ENCODE data around the gene ATAD2B.
"Not testable (repeated sequence)": the region's sequence is repeated elsewhere in the genome, so short reads cannot be mapped to it uniquely, and the experiment has no call there.

ATAD2B gene

GRCh38 chr2:23791030-23791429 is 135.9 kb downstream of the ATAD2B start:
- DNase-seq (ENCODE audit: low read depth in 2 of 2) = no peak

DNA sequence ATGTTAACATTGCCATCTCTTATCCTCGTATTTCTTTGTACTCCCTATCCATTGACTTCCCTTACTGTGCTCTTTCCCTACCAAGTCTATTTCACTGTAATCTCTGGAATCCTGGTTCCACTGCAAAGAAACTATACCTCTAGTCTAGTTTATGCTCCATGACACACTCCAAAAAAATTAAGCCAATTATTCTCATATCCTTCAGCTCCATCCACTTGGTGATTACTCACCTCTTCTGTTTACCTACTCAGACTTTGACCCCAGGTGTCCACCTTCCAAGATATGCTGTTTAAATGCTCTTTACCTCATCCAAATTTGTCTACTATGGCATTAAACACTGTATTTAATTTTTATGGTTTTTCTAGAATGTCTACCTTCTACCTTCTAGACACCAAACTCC is 137.9 kb downstream of the ATAD2B start:
- DNase-seq (ENCODE audit: low read depth in 2 of 2) = no peak

- DNase-seq (ENCODE audit: low read depth in 2 of 2) = no peak
These were observed 138.8 kb downstream of the ATAD2B start for GRCh38 chr2:23788100-23788499.

- no peak for DNase-seq (ENCODE audit: low read depth in 2 of 2)
These were observed 142.0 kb downstream of the ATAD2B start for GRCh38 chr2:23784971-23785370.

DNA sequence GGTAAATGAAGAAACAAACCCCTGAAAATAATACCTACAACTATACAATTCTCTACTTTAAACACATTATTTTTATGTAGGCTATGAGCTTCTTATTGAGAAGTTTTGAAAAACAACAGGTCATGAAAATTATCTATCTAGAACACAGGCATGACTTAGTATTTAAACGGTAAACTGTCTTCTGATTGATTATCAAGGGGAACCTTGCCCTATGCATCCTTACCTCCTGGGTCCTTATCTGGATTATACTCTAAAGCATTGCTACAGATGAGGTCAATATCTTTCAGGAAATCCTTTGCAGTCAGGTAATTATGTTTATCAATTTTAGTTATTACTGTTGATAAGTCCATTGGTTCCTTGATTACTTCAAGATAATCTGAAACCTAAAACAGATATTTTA is 144.3 kb downstream of the ATAD2B start:
- no peak for DNase-seq (ENCODE audit: low read depth in 2 of 2)

- no peak for DNase-seq (ENCODE audit: low read depth in 2 of 2)
These were observed 144.8 kb downstream of the ATAD2B start for GRCh38 chr2:23782126-23782525.

- not testable (repeated sequence) for DNase-seq (ENCODE audit: low read depth in 2 of 2)
These were observed 146.5 kb downstream of the ATAD2B start for GRCh38 chr2:23780465-23780864.

DNA sequence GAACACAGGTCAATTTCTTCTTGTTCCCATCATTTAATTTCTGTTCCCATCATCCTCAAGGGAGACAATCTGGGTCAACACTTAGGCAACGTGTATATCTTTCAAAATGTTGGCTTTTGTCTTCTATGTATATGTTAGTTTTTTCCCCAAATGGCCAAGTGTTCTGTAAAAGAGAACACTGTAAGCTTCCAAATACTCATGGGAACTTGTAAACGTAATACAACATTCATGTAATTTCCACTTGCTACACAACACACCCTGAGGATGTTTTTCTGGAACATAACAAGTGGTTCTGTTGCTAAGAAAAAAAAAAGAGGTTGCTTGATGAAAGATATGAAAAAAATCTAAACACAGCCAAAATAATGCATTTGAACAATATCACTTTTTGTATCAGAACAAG is 149.1 kb downstream of the ATAD2B start:
- DNase-seq (ENCODE audit: low read depth in 2 of 2) = no peak

DNA sequence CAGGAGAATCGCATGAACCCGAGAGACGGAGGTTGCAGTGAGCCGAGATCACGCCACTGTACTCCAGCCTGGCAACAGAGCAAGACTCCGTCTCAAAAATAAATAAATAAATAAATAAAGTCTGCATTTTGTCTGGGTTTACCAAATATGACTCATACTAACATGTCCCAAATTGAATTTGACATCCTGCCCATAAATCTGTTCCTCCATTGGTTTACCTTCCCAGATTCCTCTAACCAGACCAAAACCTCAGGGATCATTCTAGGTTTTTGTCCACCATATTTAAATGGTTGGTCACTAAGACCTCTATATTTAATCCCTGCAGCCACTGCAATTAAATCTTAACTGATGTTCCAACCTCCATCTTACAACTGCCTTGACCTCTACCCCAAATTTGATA is 150.9 kb downstream of the ATAD2B start:
- no peak for DNase-seq (ENCODE audit: low read depth in 2 of 2)

DNA sequence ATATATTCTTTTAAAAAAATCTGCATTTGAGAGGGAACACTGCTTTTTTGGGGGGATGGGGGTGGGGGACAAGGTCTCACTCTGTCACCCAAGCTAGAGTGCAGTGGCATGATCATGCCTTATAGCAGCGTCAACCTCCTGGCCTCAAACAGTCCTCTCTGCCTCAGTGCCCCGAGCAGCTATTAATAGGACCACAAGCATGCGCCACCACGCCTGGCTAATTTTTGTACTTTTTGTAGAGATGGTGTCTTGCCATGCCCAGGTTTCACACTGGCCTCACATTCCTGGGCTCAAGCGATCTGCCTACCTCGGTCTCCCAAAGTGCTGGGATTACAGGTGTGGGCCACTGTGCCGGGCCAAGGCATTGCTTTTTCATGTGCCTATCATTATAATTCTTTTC is 154.2 kb downstream of the ATAD2B start:
- DNase-seq (ENCODE audit: low read depth in 2 of 2) = no peak

GRCh38 chr2:23772056-23772455 is 154.9 kb downstream of the ATAD2B start:
- DNase-seq (ENCODE audit: low read depth in 2 of 2) = no peak

DNA sequence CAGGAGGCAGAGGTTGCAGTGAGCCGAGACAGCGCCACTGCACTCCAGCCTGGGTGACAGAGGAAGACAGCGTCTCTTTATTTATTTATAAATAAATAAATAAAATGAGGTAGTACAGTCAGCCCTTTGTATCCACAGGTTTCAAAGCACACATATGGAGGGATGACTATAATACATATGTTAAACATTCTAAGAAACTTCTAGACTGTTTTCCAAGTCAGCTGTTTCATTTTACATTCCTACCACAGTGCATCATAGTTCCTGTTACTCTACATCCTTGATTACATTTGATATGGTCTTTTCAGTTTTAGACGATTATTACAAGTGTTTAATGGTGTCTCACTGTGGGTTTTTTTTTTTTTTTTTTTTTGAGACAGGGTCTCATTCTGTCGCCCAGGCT is 157.6 kb downstream of the ATAD2B start:
- DNase-seq (ENCODE audit: low read depth in 2 of 2) = no peak

DNA sequence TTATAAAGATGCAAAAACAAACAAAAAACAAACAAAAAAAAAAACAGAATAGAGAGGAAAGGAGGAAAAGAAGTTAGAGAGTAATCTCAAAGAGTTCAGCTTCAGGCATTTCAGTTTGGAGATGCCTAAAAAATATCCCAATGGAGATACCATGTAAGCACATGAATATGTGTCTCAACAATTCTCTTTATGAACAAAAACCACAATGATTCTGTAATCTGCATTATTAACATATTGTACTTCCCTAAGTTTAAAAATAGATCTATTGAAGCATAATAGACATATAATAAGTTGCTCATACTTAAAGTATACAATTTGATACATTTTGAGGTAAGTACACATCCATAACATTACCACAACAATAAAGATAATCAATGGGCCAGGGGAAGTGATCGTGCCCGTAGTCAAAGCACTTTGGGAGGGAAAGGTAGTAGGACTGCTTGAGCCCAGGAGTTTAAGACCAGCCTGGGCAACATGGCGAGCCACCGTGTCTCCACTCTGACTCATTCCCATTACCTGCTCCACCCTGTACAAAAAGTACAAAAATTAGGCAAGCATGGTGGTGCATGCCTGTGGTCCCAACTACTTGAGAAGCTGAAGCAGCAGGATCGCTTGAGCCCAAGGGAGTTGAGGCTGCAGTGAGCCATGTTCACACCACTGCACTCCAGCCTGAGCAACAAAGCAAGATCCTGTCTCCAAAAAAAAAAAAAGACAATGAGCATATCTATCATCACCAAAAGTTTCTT is 158.9 kb downstream of the ATAD2B start:
- DNase-seq (ENCODE audit: low read depth in 2 of 2) = no peak

DNA sequence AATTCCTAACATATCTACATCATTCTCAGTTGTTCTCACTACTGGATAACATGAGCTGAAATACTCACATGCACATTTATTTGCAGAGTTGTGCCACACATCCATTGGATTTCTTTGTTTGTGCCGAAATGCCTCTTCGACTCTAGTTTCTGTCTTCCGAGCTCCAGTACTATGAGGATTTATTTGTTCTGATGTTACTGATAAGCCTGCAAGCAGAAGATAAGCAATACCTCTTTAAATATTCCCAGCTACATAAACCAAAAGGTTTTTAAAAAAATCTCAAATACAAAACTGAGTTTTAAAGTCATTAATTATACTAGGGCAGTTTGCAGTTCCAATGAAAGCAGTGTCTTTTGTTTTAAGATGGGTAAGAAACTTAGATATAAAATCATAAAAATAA is 164.8 kb downstream of the ATAD2B start:
- no peak for DNase-seq (ENCODE audit: low read depth in 2 of 2)

DNA sequence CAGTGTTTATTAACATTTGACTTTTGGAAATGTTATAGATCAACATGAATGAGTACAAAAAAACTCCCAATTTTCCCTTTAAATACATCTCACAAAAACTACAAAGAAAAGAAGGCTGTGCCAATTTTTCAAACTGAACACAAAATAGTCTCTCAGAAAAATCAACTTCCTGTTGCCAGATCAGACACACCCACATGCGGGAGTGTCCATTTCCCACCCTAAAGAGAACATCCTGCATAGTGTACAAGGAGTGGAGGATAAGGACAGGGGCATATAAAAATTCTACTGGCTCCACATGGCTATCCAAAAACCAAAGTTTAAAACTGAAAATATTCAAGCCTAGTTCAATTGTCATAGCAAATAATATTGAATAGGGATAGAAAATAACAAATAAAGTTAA is 165.3 kb downstream of the ATAD2B start:
- DNase-seq (ENCODE audit: low read depth in 2 of 2) = no peak

DNA sequence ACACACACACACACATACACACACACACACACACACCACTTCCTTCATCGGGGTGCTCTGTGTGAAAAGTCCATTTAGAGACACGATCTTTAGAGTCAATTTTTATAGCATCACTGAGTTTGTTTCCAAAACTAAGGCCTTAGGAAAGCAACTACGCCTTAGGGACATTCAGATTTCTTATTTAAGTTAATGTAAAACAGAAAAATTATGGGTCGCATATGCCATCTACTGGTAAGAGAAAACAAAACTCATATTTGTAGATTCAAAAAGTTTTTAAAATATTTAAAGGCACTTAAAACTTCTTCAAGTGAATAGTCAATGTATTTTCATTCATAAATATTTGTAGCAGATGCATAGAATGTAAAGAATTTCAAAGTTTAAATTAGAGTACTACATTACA is 166.2 kb downstream of the ATAD2B start:
- no peak for DNase-seq (ENCODE audit: low read depth in 2 of 2)

DNA sequence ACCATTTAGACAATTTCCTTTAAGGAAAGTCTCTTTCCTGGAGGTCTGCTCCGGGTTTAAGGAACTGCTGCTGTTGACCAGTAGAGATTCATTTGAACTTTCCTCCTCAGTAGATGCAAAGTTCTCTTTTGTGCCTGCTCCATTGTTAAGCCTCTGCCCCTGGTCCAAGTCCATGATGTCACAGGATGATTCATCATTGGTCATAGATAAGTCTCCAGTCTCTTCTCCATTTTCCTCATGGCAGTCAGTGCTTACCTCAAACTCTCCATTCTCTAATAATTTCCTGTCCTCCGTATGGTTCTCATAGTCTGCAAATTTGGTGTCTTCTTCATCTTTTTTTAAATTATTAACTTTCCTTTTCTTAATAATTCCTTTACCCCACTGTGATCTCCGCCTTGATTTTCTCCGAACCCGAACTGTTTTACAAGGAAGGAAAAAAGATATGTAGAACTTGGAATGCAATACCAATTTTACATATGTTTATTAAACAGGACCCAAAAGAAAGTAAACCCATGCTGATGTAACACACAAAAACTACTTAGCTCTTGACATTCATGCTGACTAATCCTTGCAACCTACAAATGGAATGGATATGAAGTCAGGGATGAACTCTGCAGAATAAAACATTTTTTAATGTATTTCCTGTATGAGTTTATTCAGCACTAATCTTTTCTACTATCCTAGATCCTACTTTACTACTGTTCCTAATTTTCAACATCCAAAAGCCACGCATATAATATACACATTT is 169.1 kb downstream of the ATAD2B start:
- DNase-seq (ENCODE audit: low read depth in 2 of 2) = no peak

DNA sequence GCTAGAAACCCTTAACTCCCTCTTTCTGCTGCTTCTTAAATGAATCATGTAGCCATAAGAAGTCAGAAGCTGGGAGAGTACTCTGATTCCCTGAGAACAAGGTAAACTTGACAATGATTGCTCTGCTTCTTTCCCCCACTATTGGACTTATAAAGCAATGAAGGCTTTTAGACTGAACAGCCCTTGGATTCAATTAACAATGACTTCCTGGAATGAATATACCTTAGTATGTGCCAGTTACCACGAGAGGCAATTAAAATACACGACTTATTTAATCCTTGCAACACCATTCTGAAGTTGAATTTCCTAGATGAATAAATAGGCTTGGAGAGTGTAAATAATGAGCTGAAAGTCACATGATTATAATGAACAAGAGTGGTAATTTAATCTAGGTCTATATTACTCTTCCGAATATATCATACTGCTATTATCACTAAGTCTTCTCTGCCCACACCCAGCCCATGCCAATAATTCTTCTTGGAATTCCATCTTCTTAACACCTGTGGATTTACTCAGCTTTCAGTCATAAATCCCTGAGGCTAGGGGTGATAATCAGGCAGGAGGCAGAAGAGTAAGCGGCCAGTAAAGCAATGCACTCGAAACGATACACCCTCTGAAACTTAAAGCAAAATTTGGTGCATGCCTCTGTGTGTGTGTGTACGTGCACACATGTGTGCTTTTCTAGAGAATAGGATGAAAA is 170.2 kb downstream of the ATAD2B start:
- no peak for DNase-seq (ENCODE audit: low read depth in 2 of 2)

DNA sequence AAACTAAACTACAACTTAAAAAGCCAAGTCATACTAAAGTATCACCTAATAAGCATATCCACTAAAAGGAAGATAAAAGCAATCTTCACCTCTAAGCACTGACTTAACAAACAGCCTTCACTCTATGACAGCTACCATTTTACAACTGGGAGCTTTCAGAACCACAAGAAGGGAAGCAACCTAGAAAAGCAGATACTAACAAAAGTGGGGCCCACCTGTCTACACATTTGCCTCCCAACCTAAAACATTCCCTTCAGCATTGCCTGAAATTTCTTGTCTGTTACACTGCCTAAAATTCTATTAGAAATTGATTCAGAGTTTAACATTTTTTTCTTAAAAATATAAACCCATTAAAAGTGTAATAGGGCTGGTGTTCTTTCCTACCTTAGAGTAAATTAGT is 172.0 kb downstream of the ATAD2B start:
- no peak for DNase-seq (ENCODE audit: low read depth in 2 of 2)

DNA sequence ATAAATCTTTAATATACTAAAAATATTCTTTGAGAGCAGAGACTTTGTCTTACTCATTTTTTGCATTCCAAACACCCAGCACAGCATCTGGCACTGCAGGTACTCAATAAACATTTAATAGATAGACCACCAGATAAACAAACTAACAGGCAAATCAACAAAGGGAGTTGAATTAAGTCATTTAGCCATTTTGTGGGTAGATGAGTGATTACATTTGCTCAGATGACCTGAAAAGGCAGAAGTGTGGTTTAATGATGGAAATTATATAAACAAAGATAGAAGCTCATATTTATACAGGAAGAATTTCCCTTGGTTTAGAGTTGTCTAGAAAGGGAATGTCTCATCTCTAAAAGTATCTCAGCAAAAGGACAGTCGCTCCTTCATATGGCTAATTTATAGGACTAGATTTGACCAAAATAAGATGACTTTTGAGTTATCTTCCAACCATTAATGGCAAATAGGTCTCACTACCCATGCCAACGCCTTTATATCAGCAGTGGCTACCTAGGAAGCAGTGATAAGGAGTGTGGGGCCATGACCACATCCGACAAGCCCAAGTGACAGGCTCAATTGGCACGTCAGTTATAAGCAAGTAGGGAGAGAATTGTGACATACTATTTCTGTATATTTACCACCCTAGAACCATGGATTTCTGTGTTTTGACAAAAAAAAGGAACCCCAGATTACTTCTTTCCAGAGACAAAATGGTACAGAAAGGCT is 173.5 kb downstream of the ATAD2B start:
- no peak for DNase-seq (ENCODE audit: low read depth in 2 of 2)

DNA sequence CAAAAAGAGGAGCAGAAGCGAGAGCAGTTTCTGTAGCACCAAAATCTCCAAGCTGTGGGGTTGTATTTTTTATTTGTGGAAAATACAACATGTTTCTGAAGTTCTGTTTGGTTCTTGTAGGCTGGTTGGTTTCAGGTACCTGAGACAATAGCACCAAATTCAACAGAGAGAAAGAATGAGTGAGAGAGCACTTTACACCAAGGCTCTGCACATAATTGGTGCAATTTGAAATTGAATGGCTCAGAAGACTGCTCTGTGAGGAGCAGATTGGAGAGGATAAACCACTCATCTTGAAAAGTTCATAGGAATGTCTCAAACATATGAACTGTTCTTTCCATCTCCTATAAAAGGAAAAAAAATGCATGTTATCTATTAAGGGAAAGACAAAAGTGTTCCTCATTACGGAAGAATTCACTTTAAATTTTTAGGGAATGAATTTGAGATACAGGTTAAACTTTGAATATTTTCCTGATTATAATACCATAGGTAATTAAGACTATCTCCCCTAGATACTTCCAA is 175.1 kb downstream of the ATAD2B start:
- no peak for DNase-seq (ENCODE audit: low read depth in 2 of 2)
